ENCODE data around the gene CDCP1. TPM values are rescaled to one million over a fixed set of nuclear protein-coding genes. Genes with fewer than 3 reads are reported as not detected.
A peak's percentile ranks its signal among the peaks of the same experiment; 100 is the strongest.

CDCP1 gene
- total and polyA plus RNA-seq, 3 experiments from 2014 or later: 0.71 to 0.96 TPM; not detected in 1

DNA sequence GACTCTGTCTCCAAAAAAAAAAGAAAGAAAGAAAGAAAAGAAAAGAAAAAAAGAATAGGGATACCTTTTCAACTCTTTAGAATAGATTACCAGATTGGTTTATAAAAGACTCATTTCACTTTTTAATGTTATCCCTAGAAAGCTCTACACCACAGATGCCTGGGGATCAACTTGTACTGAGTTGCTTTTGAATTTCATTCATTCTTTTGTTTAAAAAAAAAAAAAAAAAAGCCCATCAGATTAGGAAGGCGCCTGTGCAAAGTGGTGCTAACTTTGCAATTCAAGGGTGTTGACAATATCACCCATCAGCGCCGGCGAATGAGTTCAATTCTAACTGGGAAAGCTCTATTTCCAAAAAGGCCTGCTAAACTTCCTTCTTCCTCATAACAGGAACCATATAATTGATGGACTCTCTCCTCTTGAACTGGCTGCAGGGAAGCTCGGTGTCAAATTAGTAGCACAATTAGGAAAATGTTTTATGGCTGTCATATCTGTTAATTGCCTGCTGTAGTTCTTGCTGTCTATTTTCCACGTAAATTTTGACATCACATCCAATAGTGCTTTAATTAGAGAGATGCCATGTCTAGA lies 48.8 kb downstream of the CDCP1 start:
- no peaks in the 10 kb centered on the region for H3K36me3 Mint-ChIP-seq
- peaks cover 10% of the 10 kb centered on the region for H3K27me3 ChIP-seq (ENCODE audit: insufficient read depth, low read length, poor library complexity, severe bottlenecking)
- H3K4me1 Mint-ChIP-seq: no peaks in the 10 kb centered on the region
- peaks cover 51 to 70% of the 10 kb centered on the region in 2 donors for H3K27me3 Mint-ChIP-seq
- H3K9me3 Mint-ChIP-seq: peaks cover 0 to 2% (median 0%) of the 10 kb centered on the region in 5 donors
- no peak overlapping the region for H3K4me3 Mint-ChIP-seq
- no peak overlapping the region for H3K27ac Mint-ChIP-seq
- no peak overlapping the region for H3K4me3 ChIP-seq (ENCODE audit: low read length)
- DNase-seq: no peak
- ChIA-PET CTCF (interaction anchor here (0.7 to 1.1 kb wide), 3 partner anchors 8 to 48 kb away, joined by 3 read pairs; no protein-coding TSS in a partner anchor), POLR2A (no interaction called here)
- no peaks in the 10 kb centered on the region for H3K4me1 ChIP-seq (ENCODE audit: insufficient read depth, low read length)
- no peaks in the 10 kb centered on the region for H3K36me3 ChIP-seq (ENCODE audit: insufficient read depth, low read length)
- no peak overlapping the region for H3K27ac ChIP-seq (ENCODE audit: low read depth, low read length)
- no peaks in the 10 kb centered on the region for H3K9me3 ChIP-seq (ENCODE audit: low read length)

DNA sequence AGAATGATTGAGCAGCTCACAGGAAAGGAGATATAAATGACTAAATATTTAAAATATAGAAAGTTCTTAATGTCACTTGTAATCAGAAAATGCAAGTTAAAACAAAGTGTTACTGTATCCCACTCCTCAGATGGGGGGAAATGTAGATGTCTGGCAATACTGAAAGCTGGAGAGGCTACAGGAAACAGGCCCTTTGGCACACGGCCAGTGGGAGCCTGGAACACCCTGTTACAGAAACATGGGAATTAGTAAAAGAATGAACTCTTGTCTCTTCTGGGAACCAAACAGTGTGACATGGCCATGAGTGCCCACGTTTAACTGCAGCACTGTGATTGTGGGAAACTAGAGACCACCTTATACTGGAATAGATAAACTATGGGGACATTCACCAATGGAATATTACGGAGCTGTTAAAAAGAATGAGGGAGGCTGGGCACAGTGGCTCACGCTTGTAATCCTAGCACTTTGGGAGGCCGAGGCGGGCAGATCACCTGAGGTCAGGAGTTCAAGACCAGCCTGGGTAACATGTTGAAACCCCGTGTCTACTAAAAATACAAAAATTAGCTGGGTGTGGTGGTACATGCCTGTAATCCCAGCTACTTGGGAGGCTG lies 50.2 kb downstream of the CDCP1 start:
- no peak for DNase-seq
- ChIA-PET POLR2A (no interaction called here), CTCF (interaction anchor here (1.1 kb wide), 1 partner anchor 10 kb away, joined by 3 read pairs; no protein-coding TSS in a partner anchor)
- Histone ChIP-seq H3K4me3 (ENCODE audit: low read length) (no peak overlapping the region), H3K27ac (ENCODE audit: low read depth, low read length) (no peak overlapping the region), H3K27me3 (ENCODE audit: insufficient read depth, low read length, poor library complexity, severe bottlenecking) (peaks cover 5% of the 10 kb centered on the region), H3K4me1 (ENCODE audit: insufficient read depth, low read length) (no peaks in the 10 kb centered on the region), H3K36me3 (ENCODE audit: insufficient read depth, low read length) (no peaks in the 10 kb centered on the region), H3K9me3 (ENCODE audit: low read length) (no peaks in the 10 kb centered on the region)
- Mint-ChIP-seq H3K4me1 (no peaks in the 10 kb centered on the region), H3K9me3 (peaks cover 0 to 2% (median 0%) of the 10 kb centered on the region in 5 donors), H3K27me3 (peaks cover 47 to 65% of the 10 kb centered on the region in 2 donors), H3K27ac (no peak overlapping the region), H3K4me3 (no peak overlapping the region), H3K36me3 (no peaks in the 10 kb centered on the region)

- ChIA-PET POLR2A (no interaction called here), CTCF (interaction anchor here (1.3 kb wide), 1 partner anchor 20 kb away, joined by 3 read pairs; no protein-coding TSS in a partner anchor)
- Mint-ChIP-seq H3K27me3 (peaks cover 32 to 40% of the 10 kb centered on the region in 2 donors), H3K36me3 (no peaks in the 10 kb centered on the region), H3K27ac (no peak overlapping the region), H3K9me3 (peaks cover 0 to 3% (median 0%) of the 10 kb centered on the region in 5 donors), H3K4me3 (no peak overlapping the region), H3K4me1 (no peaks in the 10 kb centered on the region)
- no peak for DNase-seq
- Histone ChIP-seq H3K36me3 (ENCODE audit: insufficient read depth, low read length) (no peaks in the 10 kb centered on the region), H3K27me3 (ENCODE audit: insufficient read depth, low read length, poor library complexity, severe bottlenecking) (peaks cover 3% of the 10 kb centered on the region), H3K4me3 (ENCODE audit: low read length) (no peak overlapping the region), H3K27ac (ENCODE audit: low read depth, low read length) (peak overlapping the region; percentile 48), H3K9me3 (ENCODE audit: low read length) (no peaks in the 10 kb centered on the region), H3K4me1 (ENCODE audit: insufficient read depth, low read length) (no peaks in the 10 kb centered on the region)
Measured at GRCh38 chr3:45093176-45093575, 53.0 kb downstream of the CDCP1 start.

- Mint-ChIP-seq H3K27ac (no peak overlapping the region), H3K4me3 (no peak overlapping the region), H3K27me3 (peaks cover 32 to 33% of the 10 kb centered on the region in 2 donors), H3K4me1 (no peaks in the 10 kb centered on the region), H3K9me3 (peaks cover 0 to 3% (median 0%) of the 10 kb centered on the region in 5 donors), H3K36me3 (no peaks in the 10 kb centered on the region)
- Histone ChIP-seq H3K36me3 (ENCODE audit: insufficient read depth, low read length) (no peaks in the 10 kb centered on the region), H3K4me1 (ENCODE audit: insufficient read depth, low read length) (no peaks in the 10 kb centered on the region), H3K9me3 (ENCODE audit: low read length) (no peaks in the 10 kb centered on the region), H3K27ac (ENCODE audit: low read depth, low read length) (peak overlapping the region; percentile 51), H3K27me3 (ENCODE audit: insufficient read depth, low read length, poor library complexity, severe bottlenecking) (peaks cover 3% of the 10 kb centered on the region), H3K4me3 (ENCODE audit: low read length) (no peak overlapping the region)
- DNase-seq: no peak
- CTCF ChIA-PET: interaction anchor here (1.3 kb wide), 1 partner anchor 21 kb away, joined by 3 read pairs; no protein-coding TSS in a partner anchor
- POLR2A ChIA-PET: no interaction called here
Measured at GRCh38 chr3:45092132-45093031, 53.8 kb downstream of the CDCP1 start.

DNA sequence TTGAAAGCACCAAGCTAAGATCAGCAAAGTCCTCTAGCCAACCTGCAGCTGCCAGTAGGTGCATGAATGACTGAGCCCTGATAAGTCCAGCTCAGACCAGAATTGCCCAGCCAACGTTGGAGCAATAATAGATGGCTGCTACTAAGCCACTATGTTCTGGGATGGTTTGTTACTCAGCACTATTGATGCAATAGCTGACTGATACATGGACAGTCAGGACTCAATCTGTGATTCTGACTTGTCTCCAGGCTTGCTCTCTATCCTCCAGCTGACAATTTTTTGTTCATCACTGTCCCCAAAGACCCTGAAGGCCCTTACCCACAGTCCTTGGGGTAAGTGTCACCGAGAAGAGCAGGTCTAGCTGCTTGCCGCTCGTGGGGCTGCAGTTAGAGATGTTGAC lies 55.3 kb downstream of the CDCP1 start:
- H3K4me1 Mint-ChIP-seq: no peaks in the 10 kb centered on the region
- Histone ChIP-seq H3K9me3 (ENCODE audit: low read length) (no peaks in the 10 kb centered on the region), H3K4me3 (ENCODE audit: low read length) (no peak overlapping the region), H3K36me3 (ENCODE audit: insufficient read depth, low read length) (no peaks in the 10 kb centered on the region), H3K4me1 (ENCODE audit: insufficient read depth, low read length) (no peaks in the 10 kb centered on the region), H3K27me3 (ENCODE audit: insufficient read depth, low read length, poor library complexity, severe bottlenecking) (peaks cover under 1% of the 10 kb centered on the region), H3K27ac (ENCODE audit: low read depth, low read length) (no peak overlapping the region)
- no peak overlapping the region for H3K4me3 Mint-ChIP-seq
- peaks cover 22 to 25% of the 10 kb centered on the region in 2 donors for H3K27me3 Mint-ChIP-seq
- ChIA-PET CTCF (no interaction called here), POLR2A (no interaction called here)
- no peaks in the 10 kb centered on the region for H3K36me3 Mint-ChIP-seq
- no peak overlapping the region for H3K27ac Mint-ChIP-seq
- peaks cover 0 to 3% (median 0%) of the 10 kb centered on the region in 5 donors for H3K9me3 Mint-ChIP-seq
- DNase-seq: no peak

GRCh38 chr3:45088543-45089358 lies 57.4 kb downstream of the CDCP1 start:
- no peak for DNase-seq
- peaks cover 16 to 17% of the 10 kb centered on the region in 2 donors for H3K27me3 Mint-ChIP-seq
- no peak overlapping the region for H3K27ac Mint-ChIP-seq
- Histone ChIP-seq H3K4me3 (ENCODE audit: low read length) (no peak overlapping the region), H3K9me3 (ENCODE audit: low read length) (no peaks in the 10 kb centered on the region), H3K27ac (ENCODE audit: low read depth, low read length) (no peak overlapping the region), H3K4me1 (ENCODE audit: insufficient read depth, low read length) (no peaks in the 10 kb centered on the region), H3K27me3 (ENCODE audit: insufficient read depth, low read length, poor library complexity, severe bottlenecking) (no peaks in the 10 kb centered on the region), H3K36me3 (ENCODE audit: insufficient read depth, low read length) (no peaks in the 10 kb centered on the region)
- no peaks in the 10 kb centered on the region for H3K4me1 Mint-ChIP-seq
- ChIA-PET CTCF (interaction anchor here (1.0 kb wide), 1 partner anchor 9 kb away, joined by 3 read pairs; no protein-coding TSS in a partner anchor), POLR2A (no interaction called here)
- H3K4me3 Mint-ChIP-seq: no peak overlapping the region
- no peaks in the 10 kb centered on the region for H3K36me3 Mint-ChIP-seq
- peaks cover 0 to 3% (median 0%) of the 10 kb centered on the region in 5 donors for H3K9me3 Mint-ChIP-seq

DNA sequence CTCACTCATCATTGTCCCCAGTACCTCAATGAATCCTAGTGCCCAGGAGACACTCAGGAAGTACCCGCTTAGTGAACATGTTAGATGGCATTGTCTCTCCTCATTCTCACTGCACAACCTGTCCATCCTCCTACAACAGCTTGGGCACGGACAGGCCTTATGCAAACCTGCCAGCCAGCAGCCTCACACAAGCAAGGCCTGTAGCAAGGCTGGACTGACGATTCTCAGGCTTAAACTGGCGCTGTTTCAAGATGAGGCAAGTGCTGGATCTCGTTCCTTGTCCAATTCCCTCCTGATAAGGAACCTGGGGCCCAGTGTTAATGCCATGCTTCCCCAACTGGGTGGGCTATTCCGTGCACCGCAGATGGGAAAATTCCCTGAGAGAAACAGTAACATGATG lies 59.0 kb downstream of the CDCP1 start:
- H3K4me3 ChIP-seq (ENCODE audit: low read length): no peak overlapping the region
- Mint-ChIP-seq H3K36me3 (no peaks in the 10 kb centered on the region), H3K27me3 (peaks cover 7 to 9% of the 10 kb centered on the region in 2 donors), H3K27ac (no peak overlapping the region), H3K9me3 (peaks cover 0 to 3% (median 0%) of the 10 kb centered on the region in 5 donors), H3K4me3 (no peak overlapping the region), H3K4me1 (no peaks in the 10 kb centered on the region)
- DNase-seq: no peak
- H3K27ac ChIP-seq (ENCODE audit: low read depth, low read length): no peak overlapping the region
- H3K4me1 ChIP-seq (ENCODE audit: insufficient read depth, low read length): no peaks in the 10 kb centered on the region
- H3K36me3 ChIP-seq (ENCODE audit: insufficient read depth, low read length): no peaks in the 10 kb centered on the region
- POLR2A ChIA-PET: interaction anchor here (1.6 kb wide), 1 partner anchor 18 kb away, joined by 3 read pairs; no protein-coding TSS in a partner anchor
- no peaks in the 10 kb centered on the region for H3K27me3 ChIP-seq (ENCODE audit: insufficient read depth, low read length, poor library complexity, severe bottlenecking)
- CTCF ChIA-PET: interaction anchor here (1.1 kb wide), 1 partner anchor 10 kb away, joined by 3 read pairs; no protein-coding TSS in a partner anchor
- H3K9me3 ChIP-seq (ENCODE audit: low read length): no peaks in the 10 kb centered on the region
